Dedifferentiated amniotic fluid mesenchymal stem cell (primary cell): Measurements from ENCODE around the gene HHAT.
A peak's percentile ranks its signal among the peaks of the same experiment; 100 is the strongest.

Source experiments
- DNase-seq: peaks from one replicate; pipeline ENCODE4 v3.0.0-alpha.2; 2016; ENCODE audit errors: extremely low spot score

The HHAT gene

DNA sequence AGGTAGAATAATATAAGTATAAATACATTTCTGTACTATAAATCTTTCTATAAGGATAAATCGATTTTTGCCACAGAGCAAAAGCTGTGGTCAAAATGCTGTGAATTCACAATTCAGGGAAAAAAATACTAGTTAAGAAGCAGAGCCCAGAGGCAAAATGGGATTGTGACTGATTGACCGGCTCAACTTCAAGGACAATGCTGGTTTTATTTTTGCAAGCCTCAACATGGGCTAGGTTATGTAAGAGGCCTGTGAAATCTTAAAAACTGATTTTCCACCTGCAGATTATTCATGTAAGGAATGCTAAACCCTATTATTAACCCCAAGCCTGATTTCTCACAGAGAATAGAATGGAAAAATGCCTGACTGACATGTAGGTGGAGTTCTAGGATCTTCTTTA, 155.1 kb downstream of the HHAT start:
- DNase-seq = no peak

- DNase-seq = no peak
Measured at GRCh38 chr1:210487021-210487420, 158.3 kb downstream of the HHAT start.

- no peak for DNase-seq
Measured at GRCh38 chr1:210489491-210489890, 160.8 kb downstream of the HHAT start.

DNA sequence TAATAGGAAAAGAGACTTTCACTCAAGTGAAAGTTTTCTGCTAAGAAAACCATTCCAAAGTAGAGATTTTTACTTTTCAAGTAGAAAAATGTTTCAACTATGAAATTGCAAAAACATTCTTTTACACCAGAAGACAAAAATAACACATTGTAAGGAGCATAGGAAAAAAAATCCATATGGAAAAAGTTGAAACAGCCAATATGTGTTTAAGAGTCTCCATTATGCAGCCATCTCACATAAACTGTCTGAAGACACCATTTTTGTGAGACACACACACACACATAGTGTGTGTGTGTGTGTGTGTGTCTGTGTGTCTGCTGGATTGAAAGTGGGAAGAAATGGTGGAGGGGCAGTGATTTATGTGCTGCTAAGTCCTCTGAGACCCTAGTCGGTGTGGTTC, 162.1 kb downstream of the HHAT start:
- DNase-seq = no peak

DNA sequence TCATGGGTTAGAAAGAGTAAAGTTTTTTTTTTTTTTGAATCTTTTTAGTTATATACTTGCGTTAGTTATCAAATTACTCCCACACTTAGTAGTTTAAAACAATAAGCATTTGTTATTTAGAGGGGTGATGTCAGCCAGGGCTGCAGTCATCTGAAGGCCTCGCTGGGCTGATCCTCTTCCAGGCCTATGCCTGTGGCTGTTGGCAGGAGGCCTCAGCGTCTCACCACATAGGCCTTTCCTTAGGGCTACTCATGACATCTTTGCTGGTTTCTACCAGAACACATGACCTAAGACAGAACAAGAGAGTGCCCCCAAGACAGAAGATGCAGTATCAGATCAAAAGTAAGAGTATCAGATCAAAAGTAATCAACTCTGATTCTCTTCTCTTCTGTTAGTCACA, 167.4 kb downstream of the HHAT start:
- peak; percentile 66 for DNase-seq

- no peak for DNase-seq
Measured at GRCh38 chr1:210499956-210500355, 171.3 kb downstream of the HHAT start.

GRCh38 chr1:210500831-210501230, 172.1 kb downstream of the HHAT start:
- DNase-seq = no peak

GRCh38 chr1:210504286-210504685, 175.6 kb downstream of the HHAT start:
- DNase-seq = no peak

DNA sequence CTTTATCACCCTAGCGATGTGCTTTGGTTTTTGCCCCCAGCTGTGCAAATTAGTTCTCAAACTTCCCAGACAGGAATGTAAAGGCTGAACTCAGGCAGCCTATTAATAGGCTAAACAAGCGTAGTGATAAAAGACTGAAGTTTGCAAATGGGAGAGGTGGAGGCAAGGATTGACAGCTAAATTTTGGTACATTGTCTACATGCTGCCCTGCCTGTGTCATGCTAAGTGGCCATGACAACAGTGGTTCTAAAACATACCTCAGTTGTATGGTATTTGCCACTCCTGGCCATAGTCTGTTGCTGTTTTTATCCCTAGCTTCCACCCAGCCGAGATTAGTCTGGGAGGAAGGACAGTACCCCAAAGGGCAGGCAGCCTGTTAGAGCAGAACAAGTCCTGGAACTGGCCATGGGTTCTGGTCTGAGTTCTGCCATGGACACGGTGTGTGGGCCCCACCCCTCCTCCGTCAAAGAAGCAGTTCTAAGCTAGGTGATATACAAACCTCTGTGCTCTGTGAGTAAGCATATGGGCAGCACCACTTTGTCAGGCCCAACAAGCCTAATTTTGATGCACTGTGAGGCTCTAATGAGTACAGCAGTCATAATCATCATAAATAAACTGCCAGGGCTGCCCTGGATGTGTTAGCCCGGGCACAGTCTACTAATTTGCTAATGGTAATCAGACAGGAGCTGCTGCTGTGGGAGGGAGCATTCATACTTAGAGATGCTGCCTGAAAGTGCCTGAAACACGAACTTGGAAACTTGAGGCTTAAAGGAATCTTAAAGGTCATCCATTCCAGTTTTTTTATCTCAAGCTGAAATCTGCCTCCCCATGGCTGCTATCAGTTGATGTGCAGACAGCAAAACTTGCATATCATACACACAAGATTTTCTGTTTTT, 177.1 kb downstream of the HHAT start:
- DNase-seq = no peak

DNA sequence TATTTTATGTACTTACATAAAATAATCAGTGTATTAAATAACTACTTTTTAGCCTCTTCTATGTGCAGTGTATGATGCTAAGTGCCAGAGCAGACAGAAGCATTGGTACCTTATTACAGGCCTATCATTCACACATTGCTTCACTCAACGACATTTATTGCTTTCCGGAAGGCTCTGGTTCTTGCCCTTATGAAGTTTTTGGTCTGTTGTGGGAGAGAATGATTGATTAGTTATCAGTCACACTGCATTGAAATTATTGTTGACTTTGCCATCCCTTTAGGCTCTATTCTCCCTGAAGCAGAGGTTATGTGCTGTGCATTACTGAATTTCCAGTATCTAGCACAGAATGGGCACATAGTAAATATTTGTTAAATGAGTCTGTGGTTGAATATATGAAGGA, 178.0 kb downstream of the HHAT start:
- DNase-seq = no peak

DNA sequence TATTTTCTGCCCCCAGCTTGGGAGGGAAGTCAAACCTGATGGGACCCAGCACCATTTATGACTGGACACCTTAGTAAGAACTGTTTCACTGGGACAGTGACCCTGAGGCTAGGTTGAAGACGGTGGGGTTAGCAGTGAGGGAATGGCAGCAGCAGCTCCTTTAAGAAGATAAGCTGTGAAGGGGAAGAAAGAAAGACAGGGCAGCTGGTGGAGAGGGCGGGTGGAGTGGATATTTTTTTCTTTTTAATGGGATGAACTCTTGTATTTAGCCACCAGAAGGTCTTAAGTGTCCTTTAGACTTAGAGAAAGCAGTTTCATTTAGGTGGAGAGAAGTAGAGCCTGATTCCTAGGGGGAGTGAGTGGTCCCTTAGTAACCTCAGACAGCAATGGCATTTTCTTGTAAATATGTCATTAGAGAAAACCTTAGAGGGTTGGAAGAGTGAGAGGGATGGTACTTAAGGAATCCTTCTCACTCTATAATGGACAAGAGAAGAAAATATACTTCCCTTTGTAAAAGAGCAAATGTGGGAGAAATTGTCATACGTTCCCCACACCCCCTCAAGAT, 187.5 kb downstream of the HHAT start:
- DNase-seq = no peak

DNA sequence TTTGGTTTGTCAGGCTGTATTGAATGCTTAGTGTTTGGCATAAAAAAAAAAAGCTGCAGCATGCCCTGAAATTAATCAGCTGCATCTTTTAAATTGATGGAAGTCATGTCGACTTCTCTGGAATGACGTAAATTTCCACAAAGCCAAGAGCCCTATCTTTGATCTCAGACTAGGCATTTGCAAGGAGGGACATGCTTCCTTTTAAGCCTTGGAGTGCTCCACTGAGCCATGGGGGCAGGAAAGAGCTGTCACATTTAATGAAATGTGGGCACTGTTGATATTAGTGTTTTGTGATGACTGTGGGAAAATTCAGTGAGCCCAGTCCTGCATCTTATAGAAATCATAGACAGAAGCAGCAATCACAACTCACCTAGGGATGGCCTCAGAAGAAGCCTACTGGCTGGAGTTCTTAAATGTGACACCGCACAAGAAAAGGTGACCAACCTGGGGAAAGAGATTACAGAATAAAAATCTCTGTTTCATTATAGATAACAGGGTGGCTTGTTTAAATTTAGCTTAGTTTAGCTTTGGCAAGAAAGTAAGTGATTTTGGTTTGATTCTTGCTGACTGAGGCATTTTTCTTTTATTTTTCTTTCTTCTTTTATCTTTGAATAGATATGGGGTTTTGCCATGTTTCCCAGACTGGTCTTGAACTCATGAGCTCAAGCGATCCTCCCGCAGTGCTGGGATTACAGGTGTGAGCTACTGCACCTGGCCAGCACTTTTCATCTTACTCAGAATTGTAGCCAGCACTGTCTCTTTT, 188.2 kb downstream of the HHAT start:
- DNase-seq = no peak

- DNase-seq = no peak
Measured at GRCh38 chr1:210523830-210524229, 195.1 kb downstream of the HHAT start.

DNA sequence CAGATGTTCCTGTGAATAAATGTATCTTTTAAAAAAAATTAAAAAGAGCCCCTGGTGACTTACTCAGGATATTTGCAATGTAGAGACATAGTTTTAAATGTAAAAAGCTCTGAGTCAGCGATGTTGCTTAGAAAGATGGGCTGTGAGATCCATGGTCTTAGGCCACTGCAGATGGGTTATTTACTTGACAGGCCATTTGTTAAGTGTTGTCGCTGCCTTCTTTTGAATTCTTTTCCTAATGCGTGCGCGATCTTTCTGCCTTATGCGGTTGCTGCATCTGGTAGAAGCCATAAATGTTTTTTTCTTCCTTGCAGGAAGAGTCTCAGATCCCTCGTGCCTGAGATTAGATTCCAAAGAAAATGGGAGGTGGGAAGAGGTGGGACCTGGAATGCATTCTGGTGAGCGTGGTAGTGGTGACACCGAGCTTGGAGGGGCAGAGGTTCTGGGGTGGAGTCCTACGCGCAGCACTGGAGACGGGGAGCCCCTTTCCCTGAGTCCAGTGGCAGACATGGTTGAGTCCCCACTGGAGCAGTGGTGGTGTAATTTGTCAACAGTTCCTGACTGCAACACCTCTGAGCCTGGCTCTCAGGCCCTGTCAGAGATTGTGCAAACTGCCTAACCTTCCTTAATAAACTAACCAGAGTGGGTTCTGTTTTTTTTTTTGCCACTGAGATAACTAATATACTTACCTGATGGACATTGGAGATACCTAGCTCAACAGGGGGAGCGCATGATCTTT, 197.2 kb downstream of the HHAT start:
- DNase-seq = no peak

DNA sequence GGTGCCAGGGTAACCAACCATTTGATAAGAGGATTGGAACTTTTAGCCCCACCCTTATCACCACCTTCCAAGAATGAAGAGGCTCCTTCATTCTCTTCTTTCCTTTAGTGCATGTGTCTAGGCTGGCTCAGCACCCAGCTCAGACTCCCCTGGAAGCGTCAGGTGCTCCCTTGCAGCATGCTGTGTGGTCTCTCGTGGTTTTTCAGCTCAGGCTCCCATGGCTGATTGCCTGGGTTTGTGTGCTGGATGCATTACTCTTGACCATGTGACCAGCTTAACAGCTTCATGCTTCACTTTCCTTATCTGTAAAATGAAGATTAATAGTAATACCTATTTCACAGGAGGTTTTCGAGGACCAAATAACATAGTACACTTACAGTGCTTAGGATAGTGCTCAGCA, 198.4 kb downstream of the HHAT start:
- no peak for DNase-seq

- no peak for DNase-seq
Measured at GRCh38 chr1:210531475-210532222, 202.9 kb downstream of the HHAT start.

GRCh38 chr1:210532223-210532598, 203.5 kb downstream of the HHAT start:
- DNase-seq = no peak

DNA sequence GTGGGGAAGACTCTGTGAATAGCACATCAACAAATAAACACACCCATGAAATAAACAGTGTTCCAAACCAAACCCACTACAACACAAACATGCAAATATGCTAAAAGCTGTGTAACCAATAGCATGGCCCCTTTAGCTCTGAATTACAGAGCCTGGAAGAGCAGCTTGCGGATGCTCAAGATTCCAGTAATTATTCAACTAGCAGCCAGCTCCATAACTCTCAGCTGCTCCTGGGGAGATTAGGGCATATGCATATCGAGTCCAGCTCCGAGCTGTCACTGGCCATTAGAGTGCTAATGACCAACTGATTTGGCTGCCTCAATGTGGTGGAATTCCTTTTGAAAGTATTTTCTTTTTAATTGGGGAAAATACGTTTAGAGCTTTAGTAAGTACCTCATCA, 207.1 kb downstream of the HHAT start:
- DNase-seq = no peak

GRCh38 chr1:210536254-210536961, 207.7 kb downstream of the HHAT start:
- DNase-seq = no peak

- DNase-seq = no peak
Measured at GRCh38 chr1:210540288-210540687, 211.6 kb downstream of the HHAT start.
